Liver (tissue), 9 donors: ENCODE data around the gene CDH16. TPM values are rescaled to one million over a fixed set of nuclear protein-coding genes. Genes with fewer than 3 reads are reported as not detected.

Source experiments
- DNase-seq: peaks from one replicate; pipeline ENCODE4 v3.0.0-alpha.2; 2017; ENCODE audit warnings: low spot score
- H3K27ac ChIP-seq, 2 donors: one replicate each; pipeline ENCODE4 v1.7.0; 2013; ENCODE audit warnings: inconsistent platforms in 2 of 2, low read length in 2 of 2, control low read depth in 1 of 2, low read depth in 1 of 2, mild to moderate bottlenecking in 1 of 2
- H3K27me3 ChIP-seq, 4 donors: one replicate each; pipeline versions ENCODE4 v1.6.1 to v1.7.0; 2013; ENCODE audit warnings: low read length in 3 of 4, inconsistent platforms in 1 of 4, mild to moderate bottlenecking in 1 of 4, moderate library complexity in 1 of 4; ENCODE audit not compliant: control insufficient read depth in 4 of 4, insufficient read depth in 4 of 4
- H3K36me3 ChIP-seq, 4 donors: one replicate each; pipeline versions ENCODE4 v1.6.1 to v1.7.0; 2013; ENCODE audit warnings: low read length in 3 of 4, mild to moderate bottlenecking in 3 of 4, low read depth in 1 of 4, moderate library complexity in 1 of 4; ENCODE audit not compliant: control insufficient read depth in 4 of 4, insufficient read depth in 3 of 4
- H3K4me1 ChIP-seq, 4 donors: one replicate each; pipeline versions ENCODE4 v1.6.1 to v1.7.0; 2013; ENCODE audit warnings: low read length in 3 of 4, mild to moderate bottlenecking in 3 of 4, moderate library complexity in 1 of 4; ENCODE audit not compliant: control insufficient read depth in 4 of 4, insufficient read depth in 4 of 4
- H3K4me3 ChIP-seq, 3 donors: one replicate each; pipeline versions ENCODE4 v1.6.1 to v1.7.0; 2013; ENCODE audit warnings: low read length in 3 of 3, control low read depth in 1 of 3, low read depth in 1 of 3, mild to moderate bottlenecking in 1 of 3
- H3K9ac ChIP-seq, 2 donors: one replicate each; pipeline ENCODE4 v1.7.0; 2013; ENCODE audit warnings: low read length in 2 of 2, mild to moderate bottlenecking in 2 of 2, moderate library complexity in 2 of 2, control low read depth in 1 of 2, low read depth in 1 of 2
- H3K9me3 ChIP-seq, 4 donors: one replicate each; pipeline versions ENCODE4 v1.6.1 to v1.7.0; 2013; ENCODE audit warnings: low read length in 3 of 4; ENCODE audit not compliant: control insufficient read depth in 4 of 4
- FOXA1 ChIP-seq: IDR thresholded peaks from 2 replicates; pipeline ENCODE4 v1.6.1; 2016; ENCODE audit warnings: antibody characterized with exemption
- FOXA2 ChIP-seq: IDR thresholded peaks from 2 replicates; pipeline ENCODE4 v1.6.1; 2016; ENCODE audit warnings: antibody characterized with exemption
- GABPA ChIP-seq, 2 donors: IDR thresholded peaks in 1 of 2; conservative IDR thresholded peaks in 1 of 2; 2 replicates each; pipeline ENCODE4 v1.6.1; 2016; ENCODE audit warnings: antibody characterized with exemption in 2 of 2, mild to moderate bottlenecking in 1 of 2, moderate library complexity in 1 of 2
- HNF4A ChIP-seq, 2 donors: conservative IDR thresholded peaks; 2 replicates each; pipeline ENCODE4 v1.6.1; 2016; ENCODE audit warnings: antibody characterized with exemption in 2 of 2, mild to moderate bottlenecking in 2 of 2
- HNF4G ChIP-seq: IDR thresholded peaks from 2 replicates; pipeline ENCODE4 v1.6.1; 2016; ENCODE audit warnings: antibody characterized with exemption
- JUND ChIP-seq, 2 donors: IDR thresholded peaks; 2 replicates each; pipeline ENCODE4 v1.6.1; 2016; ENCODE audit warnings: antibody characterized with exemption in 2 of 2
- NR2F2 ChIP-seq: IDR thresholded peaks from 2 replicates; pipeline ENCODE4 v1.6.1; 2016; ENCODE audit warnings: antibody characterized with exemption
- RAD21 ChIP-seq, 2 donors: IDR thresholded peaks; 2 replicates each; pipeline ENCODE4 v1.6.1; 2016; ENCODE audit warnings: antibody characterized with exemption in 2 of 2, mild to moderate bottlenecking in 2 of 2
- SP1 ChIP-seq: IDR thresholded peaks from 2 replicates; pipeline ENCODE4 v1.6.1; 2018; ENCODE audit warnings: antibody characterized with exemption, mild to moderate bottlenecking
- TAF1 ChIP-seq: conservative IDR thresholded peaks from 2 replicates; pipeline ENCODE4 v1.6.1; 2016; ENCODE audit warnings: antibody characterized with exemption, mild to moderate bottlenecking
- YY1 ChIP-seq: IDR thresholded peaks from 2 replicates; pipeline ENCODE4 v1.6.1; 2016; ENCODE audit warnings: antibody characterized with exemption, mild to moderate bottlenecking
- WGBS: extraction: QIAGEN DNeasy Blood & Tissue Kit; methylation state at CpG from one replicate; pipeline ENCODE4 v1.1.7; 2013; 5-methylcytosine and 5-hydroxymethylcytosine counted together
- polyA plus RNA-seq, 2 donors: library from polyadenylated mRNA; stranded (reverse) in 1 of 2; unstranded in 1 of 2; fragments of 200-250 nt in 1 of 2; fragments of >200 nt in 1 of 2; fragmentation: Nextera tagmentation in 1 of 2; extraction: Ambion mirVana in 1 of 2; gene quantifications; one replicate each; pipeline versions ENCODE4 v1.2.1 to v1.2.3, GENCODE V29; 2013 to 2015
- total RNA-seq, 2 donors: library from RNA; depleted of rRNA; stranded (reverse); fragments of >200 nt; gene quantifications; one replicate each; pipeline ENCODE4 v1.2.3, GENCODE V29; 2014
- TF ChIP-seq, protein P1 (sequence below): IDR thresholded peaks from 2 replicates; pipeline ENCODE4 v1.6.1; 2016; ENCODE audit warnings: antibody characterized with exemption, mild to moderate bottlenecking
- TF ChIP-seq, protein P2 (sequence below): IDR thresholded peaks from 2 replicates; pipeline ENCODE4 v1.6.1; 2016; ENCODE audit warnings: antibody characterized with exemption
- TF ChIP-seq, protein P3 (sequence below): IDR thresholded peaks from 2 replicates; pipeline ENCODE4 v1.6.1; 2016; ENCODE audit warnings: antibody characterized with exemption
- TF ChIP-seq, protein P4 (sequence below): IDR thresholded peaks from 2 replicates; pipeline ENCODE4 v1.6.1; 2016; ENCODE audit warnings: antibody characterized with exemption
- TF ChIP-seq, protein P5 (sequence below): fragments of 150-350 bp; IDR thresholded peaks from 2 replicates; pipeline ENCODE4 v1.5.1; 2017; ENCODE audit warnings: improper control_type of control experiment, low read depth, low read length; ENCODE audit not compliant: missing input control
- donor health status: healthy.
- donor health status: healthy.
- donor health status: healthy.
- donor health status: healthy.
- donor health status: healthy.

CDH16 gene
- total and polyA plus RNA-seq, 4 donors = 0.56 TPM; not detected in 3

DNA sequence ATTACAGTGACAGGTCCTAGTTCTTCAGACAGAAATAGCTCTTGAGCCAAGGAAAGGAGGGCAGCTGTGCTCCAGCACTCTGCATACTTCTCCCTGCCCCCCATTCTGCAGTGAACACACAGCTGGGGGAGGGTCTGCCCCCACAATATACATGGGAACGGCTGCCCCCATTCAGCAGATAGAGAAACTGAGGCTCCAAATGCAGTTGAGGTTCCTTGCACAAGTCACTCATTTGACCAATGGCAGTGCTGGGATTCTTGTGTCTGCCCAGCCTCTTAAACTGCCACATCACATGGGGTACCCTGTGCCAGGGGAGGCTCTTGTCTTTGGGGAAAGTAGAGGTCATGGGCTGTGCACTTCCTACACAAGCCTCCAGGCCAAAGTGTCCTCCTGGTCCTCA lies 49.3 kb downstream of the CDH16 start (continued):
- TF ChIP-seq, protein P1, sequence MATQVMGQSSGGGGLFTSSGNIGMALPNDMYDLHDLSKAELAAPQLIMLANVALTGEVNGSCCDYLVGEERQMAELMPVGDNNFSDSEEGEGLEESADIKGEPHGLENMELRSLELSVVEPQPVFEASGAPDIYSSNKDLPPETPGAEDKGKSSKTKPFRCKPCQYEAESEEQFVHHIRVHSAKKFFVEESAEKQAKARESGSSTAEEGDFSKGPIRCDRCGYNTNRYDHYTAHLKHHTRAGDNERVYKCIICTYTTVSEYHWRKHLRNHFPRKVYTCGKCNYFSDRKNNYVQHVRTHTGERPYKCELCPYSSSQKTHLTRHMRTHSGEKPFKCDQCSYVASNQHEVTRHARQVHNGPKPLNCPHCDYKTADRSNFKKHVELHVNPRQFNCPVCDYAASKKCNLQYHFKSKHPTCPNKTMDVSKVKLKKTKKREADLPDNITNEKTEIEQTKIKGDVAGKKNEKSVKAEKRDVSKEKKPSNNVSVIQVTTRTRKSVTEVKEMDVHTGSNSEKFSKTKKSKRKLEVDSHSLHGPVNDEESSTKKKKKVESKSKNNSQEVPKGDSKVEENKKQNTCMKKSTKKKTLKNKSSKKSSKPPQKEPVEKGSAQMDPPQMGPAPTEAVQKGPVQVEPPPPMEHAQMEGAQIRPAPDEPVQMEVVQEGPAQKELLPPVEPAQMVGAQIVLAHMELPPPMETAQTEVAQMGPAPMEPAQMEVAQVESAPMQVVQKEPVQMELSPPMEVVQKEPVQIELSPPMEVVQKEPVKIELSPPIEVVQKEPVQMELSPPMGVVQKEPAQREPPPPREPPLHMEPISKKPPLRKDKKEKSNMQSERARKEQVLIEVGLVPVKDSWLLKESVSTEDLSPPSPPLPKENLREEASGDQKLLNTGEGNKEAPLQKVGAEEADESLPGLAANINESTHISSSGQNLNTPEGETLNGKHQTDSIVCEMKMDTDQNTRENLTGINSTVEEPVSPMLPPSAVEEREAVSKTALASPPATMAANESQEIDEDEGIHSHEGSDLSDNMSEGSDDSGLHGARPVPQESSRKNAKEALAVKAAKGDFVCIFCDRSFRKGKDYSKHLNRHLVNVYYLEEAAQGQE = no peak
- TF ChIP-seq YY1 (no peak), SP1 (no peak)

DNA sequence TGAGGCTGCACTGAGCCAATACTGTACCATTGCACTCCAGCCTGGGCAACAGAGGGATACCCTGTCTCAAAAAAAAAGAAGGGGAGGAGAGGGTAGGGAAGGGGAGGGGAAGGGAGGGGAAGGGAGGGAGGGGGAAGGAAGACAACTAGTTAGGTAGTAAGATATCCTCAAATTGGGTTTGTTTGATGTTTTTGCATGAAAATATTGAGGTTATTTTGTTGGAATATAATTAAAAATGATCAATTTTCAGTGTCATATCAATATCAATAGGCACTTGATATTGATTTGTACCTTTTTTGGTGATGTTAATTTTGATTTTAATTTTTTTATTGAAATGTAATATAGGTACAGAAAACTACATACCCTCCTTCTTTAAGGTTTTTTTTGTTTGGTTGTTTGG lies 55.0 kb downstream of the CDH16 start:
- Histone ChIP-seq H3K4me3 (no peak overlapping the region), H3K9me3 (no peaks in the 10 kb centered on the region), H3K27me3 (no peaks in the 10 kb centered on the region), H3K9ac (no peak overlapping the region), H3K4me1 (no peaks in the 10 kb centered on the region), H3K27ac (no peak overlapping the region), H3K36me3 (no peaks in the 10 kb centered on the region)
- TF ChIP-seq JUND (IDR thresholded peaks at IDR 0.05) = no peak
- TF ChIP-seq RAD21 (IDR thresholded peaks at IDR 0.05) = no peak
- TF ChIP-seq, protein P2, sequence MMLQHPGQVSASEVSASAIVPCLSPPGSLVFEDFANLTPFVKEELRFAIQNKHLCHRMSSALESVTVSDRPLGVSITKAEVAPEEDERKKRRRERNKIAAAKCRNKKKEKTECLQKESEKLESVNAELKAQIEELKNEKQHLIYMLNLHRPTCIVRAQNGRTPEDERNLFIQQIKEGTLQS = no peak
- TF ChIP-seq FOXA1 = no peak
- TF ChIP-seq FOXA2 = no peak
- TF ChIP-seq, protein P1 = no peak
- TF ChIP-seq TAF1 = no peak
- TF ChIP-seq YY1 = no peak
- no peak for TF ChIP-seq SP1
- DNase-seq = no peak

DNA sequence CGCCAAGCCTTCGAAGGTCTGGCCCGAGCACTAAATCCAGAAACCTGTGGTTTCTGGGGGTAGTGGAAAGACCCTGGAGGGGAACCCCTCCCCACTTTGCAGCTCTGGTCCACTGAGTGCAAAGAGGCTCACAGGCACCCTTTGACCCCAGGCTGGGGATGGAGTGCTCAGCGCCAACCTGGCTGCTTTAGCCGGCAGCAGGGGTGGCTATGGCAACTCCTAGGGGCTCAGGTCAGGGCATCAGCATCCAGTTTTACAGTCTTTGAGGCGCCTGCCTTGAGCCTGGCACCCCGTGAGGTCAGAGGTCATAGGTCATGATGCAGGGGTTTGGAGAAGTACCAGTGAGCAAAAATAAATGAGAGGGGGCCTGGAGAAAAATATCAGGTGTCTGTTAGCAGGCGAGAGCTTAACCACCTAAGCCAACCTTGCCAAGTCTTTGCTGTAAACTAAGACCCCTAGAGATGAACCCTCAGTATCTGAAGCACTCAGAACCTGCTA lies 56.6 kb downstream of the CDH16 start:
- no peaks in the 10 kb centered on the region for H3K4me1 ChIP-seq
- no peak for DNase-seq
- no peak overlapping the region for H3K4me3 ChIP-seq
- no peak overlapping the region for H3K27ac ChIP-seq
- H3K9me3 ChIP-seq = no peaks in the 10 kb centered on the region
- WGBS = 92% methylated on average over 8 of the region's 8 CpGs
- H3K27me3 ChIP-seq = no peaks in the 10 kb centered on the region
- H3K9ac ChIP-seq = no peak overlapping the region
- no peaks in the 10 kb centered on the region for H3K36me3 ChIP-seq
- TF ChIP-seq SP1 (no peak), GABPA (IDR thresholded peaks at IDR 0.05 in 1 of 2, conservative IDR thresholded peaks at IDR 0.05 in 1 of 2) (no peak), RAD21 (IDR thresholded peaks at IDR 0.05) (no peak), YY1 (no peak), HNF4G (no peak), HNF4A (conservative IDR thresholded peaks at IDR 0.05) (no peak), NR2F2 (no peak)
- TF ChIP-seq, protein P3, sequence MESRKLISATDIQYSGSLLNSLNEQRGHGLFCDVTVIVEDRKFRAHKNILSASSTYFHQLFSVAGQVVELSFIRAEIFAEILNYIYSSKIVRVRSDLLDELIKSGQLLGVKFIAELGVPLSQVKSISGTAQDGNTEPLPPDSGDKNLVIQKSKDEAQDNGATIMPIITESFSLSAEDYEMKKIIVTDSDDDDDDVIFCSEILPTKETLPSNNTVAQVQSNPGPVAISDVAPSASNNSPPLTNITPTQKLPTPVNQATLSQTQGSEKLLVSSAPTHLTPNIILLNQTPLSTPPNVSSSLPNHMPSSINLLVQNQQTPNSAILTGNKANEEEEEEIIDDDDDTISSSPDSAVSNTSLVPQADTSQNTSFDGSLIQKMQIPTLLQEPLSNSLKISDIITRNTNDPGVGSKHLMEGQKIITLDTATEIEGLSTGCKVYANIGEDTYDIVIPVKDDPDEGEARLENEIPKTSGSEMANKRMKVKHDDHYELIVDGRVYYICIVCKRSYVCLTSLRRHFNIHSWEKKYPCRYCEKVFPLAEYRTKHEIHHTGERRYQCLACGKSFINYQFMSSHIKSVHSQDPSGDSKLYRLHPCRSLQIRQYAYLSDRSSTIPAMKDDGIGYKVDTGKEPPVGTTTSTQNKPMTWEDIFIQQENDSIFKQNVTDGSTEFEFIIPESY = no peak
- TF ChIP-seq, protein P4, sequence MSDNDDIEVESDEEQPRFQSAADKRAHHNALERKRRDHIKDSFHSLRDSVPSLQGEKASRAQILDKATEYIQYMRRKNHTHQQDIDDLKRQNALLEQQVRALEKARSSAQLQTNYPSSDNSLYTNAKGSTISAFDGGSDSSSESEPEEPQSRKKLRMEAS = no peak
- TF ChIP-seq, protein P5, sequence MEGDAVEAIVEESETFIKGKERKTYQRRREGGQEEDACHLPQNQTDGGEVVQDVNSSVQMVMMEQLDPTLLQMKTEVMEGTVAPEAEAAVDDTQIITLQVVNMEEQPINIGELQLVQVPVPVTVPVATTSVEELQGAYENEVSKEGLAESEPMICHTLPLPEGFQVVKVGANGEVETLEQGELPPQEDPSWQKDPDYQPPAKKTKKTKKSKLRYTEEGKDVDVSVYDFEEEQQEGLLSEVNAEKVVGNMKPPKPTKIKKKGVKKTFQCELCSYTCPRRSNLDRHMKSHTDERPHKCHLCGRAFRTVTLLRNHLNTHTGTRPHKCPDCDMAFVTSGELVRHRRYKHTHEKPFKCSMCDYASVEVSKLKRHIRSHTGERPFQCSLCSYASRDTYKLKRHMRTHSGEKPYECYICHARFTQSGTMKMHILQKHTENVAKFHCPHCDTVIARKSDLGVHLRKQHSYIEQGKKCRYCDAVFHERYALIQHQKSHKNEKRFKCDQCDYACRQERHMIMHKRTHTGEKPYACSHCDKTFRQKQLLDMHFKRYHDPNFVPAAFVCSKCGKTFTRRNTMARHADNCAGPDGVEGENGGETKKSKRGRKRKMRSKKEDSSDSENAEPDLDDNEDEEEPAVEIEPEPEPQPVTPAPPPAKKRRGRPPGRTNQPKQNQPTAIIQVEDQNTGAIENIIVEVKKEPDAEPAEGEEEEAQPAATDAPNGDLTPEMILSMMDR = no peak
